ENCODE data around the gene MFAP4. TPM values are rescaled to one million over a fixed set of nuclear protein-coding genes. Genes with fewer than 3 reads are reported as not detected.
A peak's percentile ranks its signal among the peaks of the same experiment; 100 is the strongest.

MFAP4 gene
- total RNA-seq, 1 experiment from 2014 or later = 1.5 TPM

DNA sequence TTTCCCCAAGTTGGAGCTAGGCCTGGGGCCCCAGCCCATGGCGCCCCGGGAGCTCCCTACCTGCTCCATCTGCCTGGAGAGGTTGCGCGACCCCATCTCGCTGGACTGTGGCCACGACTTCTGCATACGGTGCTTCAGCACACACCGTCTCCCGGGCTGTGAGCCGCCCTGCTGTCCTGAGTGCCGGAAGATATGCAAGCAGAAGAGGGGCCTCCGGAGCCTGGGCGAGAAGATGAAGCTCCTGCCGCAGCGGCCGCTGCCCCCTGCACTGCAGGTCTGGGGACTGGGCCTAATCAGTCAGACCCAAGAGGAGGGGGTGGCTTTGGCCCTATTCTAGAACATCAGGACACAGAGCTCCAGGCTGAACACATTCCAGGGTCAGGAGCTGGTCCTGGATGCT, 25.5 kb upstream of the MFAP4 start:
- Mint-ChIP-seq H3K36me3 (ENCODE audit: insufficient read depth in 1 of 3, low read depth in 3 of 3) (no peaks in the 10 kb centered on the region; a peak in 1 of 7 replicates), H3K27ac (peak overlapping the region in 1 of 3 experiments; percentile 72; a peak in 1 of 7 replicates), H3K27me3 (ENCODE audit: low read depth) (peaks cover 7% of the 10 kb centered on the region), H3K4me1 (peaks cover 15 to 30% of the 10 kb centered on the region in 2 experiments), H3K4me3 (peak overlapping the region in 1 of 2 experiments; percentile 23; a peak in 2 of 5 replicates), H3K9me3 (no peaks in the 10 kb centered on the region)
- Histone ChIP-seq H3K9ac (ENCODE audit: extremely low read depth, insufficient read length, low read length) (no peak overlapping the region), H4K20me1 (ENCODE audit: control insufficient read depth, insufficient read depth, insufficient read length) (no peaks in the 10 kb centered on the region), H2AFZ (ENCODE audit: low read length) (no peak overlapping the region), H4K8ac (replicated peaks; ENCODE audit: insufficient read length, low read depth, low read length) (no peak overlapping the region), H3K56ac (ENCODE audit: insufficient read length, low read depth, low read length) (no peak overlapping the region), H2AK5ac (ENCODE audit: insufficient read length, low read length) (no peak overlapping the region), H3K4me2 (ENCODE audit: insufficient read depth, insufficient read length, low read length) (no peak overlapping the region), H3K14ac (ENCODE audit: insufficient read depth, low read length) (no peak overlapping the region; the same call in 1 of the 2 replicates), H2BK12ac (ENCODE audit: insufficient read length, low read depth, low read length) (no peak overlapping the region), H3K4ac (ENCODE audit: low read depth, low read length) (no peak overlapping the region), H3K23me2 (ENCODE audit: insufficient read length, low read depth, low read length, poor library complexity, severe bottlenecking) (no peaks in the 10 kb centered on the region), H4K5ac (ENCODE audit: insufficient read length, low read depth, low read length) (no peak overlapping the region), H3K79me1 (ENCODE audit: insufficient read depth, low read depth, low read length, poor library complexity, severe bottlenecking) (no peaks in the 10 kb centered on the region), H2BK5ac (ENCODE audit: insufficient read length, low read length) (no peak overlapping the region), H3T11ph (ENCODE audit: low read length) (no peak overlapping the region), H2BK20ac (ENCODE audit: low read depth, low read length, poor library complexity, severe bottlenecking) (no peak overlapping the region), H4K91ac (ENCODE audit: insufficient read length, low read depth, low read length) (no peak overlapping the region), H2BK120ac (ENCODE audit: low read depth, low read length, poor library complexity, severe bottlenecking) (no peak overlapping the region), H3K23ac (ENCODE audit: insufficient read length, low read depth, low read length) (no peak overlapping the region), H3K9me3 (ENCODE audit: control insufficient read depth, low read depth, low read length) (no peaks in the 10 kb centered on the region), H2BK15ac (ENCODE audit: low read depth, low read length) (no peak overlapping the region), H3K4me1 (ENCODE audit: insufficient read depth, low read length) (no peaks in the 10 kb centered on the region), H3K27ac (ENCODE audit: insufficient read length, low read depth, low read length) (no peak overlapping the region), H3K18ac (ENCODE audit: insufficient read length, low read depth, low read length) (no peak overlapping the region), H3K79me2 (ENCODE audit: insufficient read depth, low read length) (no peaks in the 10 kb centered on the region), H3K27me3 (ENCODE audit: insufficient read depth, low read length) (no peaks in the 10 kb centered on the region)
- no peak for DNase-seq
- TF ChIP-seq, protein P1, sequence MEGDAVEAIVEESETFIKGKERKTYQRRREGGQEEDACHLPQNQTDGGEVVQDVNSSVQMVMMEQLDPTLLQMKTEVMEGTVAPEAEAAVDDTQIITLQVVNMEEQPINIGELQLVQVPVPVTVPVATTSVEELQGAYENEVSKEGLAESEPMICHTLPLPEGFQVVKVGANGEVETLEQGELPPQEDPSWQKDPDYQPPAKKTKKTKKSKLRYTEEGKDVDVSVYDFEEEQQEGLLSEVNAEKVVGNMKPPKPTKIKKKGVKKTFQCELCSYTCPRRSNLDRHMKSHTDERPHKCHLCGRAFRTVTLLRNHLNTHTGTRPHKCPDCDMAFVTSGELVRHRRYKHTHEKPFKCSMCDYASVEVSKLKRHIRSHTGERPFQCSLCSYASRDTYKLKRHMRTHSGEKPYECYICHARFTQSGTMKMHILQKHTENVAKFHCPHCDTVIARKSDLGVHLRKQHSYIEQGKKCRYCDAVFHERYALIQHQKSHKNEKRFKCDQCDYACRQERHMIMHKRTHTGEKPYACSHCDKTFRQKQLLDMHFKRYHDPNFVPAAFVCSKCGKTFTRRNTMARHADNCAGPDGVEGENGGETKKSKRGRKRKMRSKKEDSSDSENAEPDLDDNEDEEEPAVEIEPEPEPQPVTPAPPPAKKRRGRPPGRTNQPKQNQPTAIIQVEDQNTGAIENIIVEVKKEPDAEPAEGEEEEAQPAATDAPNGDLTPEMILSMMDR (conservative IDR thresholded peaks at IDR 0.05) = no peak
- WGBS (ENCODE audit: extremely low coverage, insufficient read length, low lambda C conversion rate) = no CpG with 5 or more reads among the region's 16 CpGs

Measured in H9 (cell line).